Glomerular endothelial cell (primary cell): ENCODE results near the gene NUP153. TPM values are rescaled to one million over a fixed set of nuclear protein-coding genes. Genes with fewer than 3 reads are reported as not detected.

Source experiments
- DNase-seq: peaks from one replicate; pipeline ENCODE4 v3.0.0-alpha.2; 2011; ENCODE audit warnings: low read depth, low spot score; ENCODE audit errors: extremely low read depth
- total RNA-seq: library from RNA; depleted of rRNA; stranded (reverse); fragments of >200 nt; gene quantifications from 2 replicates; pipeline ENCODE4 v1.2.3, GENCODE V29; 2015

Gene NUP153
- total RNA-seq, 1 donor from 2014 or later, result 34.1 TPM

DNA sequence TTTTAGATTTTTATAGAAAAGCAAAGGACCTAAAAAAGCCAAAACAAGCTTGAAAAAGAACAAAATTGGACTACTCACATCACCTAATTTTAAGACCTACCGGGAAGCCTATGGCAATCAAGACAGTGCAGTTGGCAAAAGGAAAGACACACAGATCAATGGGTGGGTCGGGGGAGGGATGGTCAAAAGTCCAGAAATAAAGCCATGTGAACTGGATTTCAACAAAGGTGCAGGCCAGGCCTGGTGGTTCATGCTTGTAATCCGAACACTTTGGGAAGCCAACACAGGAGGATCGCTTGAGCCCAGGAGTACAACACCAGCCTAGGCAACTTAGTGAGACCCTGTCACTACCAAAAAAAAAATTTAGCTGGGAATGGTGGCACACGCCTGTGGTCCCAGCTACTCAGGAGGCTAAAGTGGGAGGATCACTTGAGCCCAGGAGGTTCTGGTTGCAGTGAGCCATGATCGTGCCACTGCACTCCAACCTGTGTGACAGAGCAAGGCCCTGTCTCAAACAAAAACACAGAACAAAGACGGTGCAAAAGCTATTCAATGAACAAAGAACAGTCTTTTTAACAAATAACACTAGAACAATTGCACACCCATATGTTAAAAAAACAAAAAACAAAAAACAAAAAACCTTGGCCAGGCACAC lies 34.5 kb downstream of the NUP153 start:
- no peak for DNase-seq

DNA sequence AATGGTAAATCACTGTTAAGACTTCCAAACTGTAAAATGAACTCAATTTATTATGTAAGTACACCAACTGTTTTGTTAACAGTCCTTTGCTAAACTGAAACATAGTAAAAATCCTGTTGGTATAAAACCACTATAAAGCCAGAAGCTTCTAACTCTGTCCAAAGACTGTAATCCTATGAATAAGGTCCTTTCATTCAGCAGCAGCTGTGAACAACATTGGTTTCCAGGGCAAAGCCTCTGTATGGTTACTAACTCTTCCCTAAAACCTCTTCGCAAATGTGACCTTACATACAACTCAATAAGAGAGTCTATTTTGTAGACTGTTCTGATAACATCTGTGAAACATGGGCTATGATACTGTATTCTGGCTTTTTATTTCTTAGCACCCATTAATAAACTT lies 40.1 kb downstream of the NUP153 start:
- DNase-seq, result no peak

DNA sequence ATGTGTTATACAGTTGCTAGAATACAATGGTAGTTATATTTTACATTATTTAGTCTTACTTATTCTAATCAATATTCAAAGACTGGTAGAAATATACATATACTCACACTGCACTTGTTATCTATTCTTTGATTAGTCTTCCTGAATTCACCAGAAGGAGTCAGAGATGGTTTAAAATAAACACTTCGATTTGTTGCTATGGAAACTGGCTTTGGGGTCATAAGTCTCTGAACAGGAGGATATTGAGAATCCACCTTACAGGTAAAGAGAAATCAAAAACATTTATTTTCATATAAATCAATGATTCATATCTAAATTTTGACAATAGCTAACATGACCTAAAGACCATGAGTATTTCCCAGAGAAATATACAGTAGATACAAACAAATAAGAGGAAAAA lies 41.6 kb downstream of the NUP153 start:
- DNase-seq, result no peak

DNA sequence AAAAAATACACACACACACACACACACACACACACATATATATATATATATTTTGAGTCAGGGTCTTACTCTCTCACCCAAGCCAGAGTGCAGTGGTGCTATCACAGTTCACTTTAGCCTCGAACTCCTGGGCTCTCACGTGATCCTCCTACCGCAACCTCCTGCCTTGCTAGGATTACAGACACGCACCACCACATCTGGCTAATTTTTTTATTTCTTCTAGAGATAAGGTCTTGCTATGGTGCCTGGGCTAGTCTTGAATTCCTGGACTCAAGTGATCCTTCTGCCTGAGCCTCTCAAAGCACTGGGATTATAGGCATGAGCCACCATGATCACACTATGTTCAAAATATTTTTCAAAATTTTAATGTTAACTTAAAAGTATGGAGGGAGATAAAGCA lies 43.5 kb downstream of the NUP153 start:
- no peak for DNase-seq

- no peak for DNase-seq
Observed at GRCh38 chr6:17662585-17662984, 44.1 kb downstream of the NUP153 start.

DNA sequence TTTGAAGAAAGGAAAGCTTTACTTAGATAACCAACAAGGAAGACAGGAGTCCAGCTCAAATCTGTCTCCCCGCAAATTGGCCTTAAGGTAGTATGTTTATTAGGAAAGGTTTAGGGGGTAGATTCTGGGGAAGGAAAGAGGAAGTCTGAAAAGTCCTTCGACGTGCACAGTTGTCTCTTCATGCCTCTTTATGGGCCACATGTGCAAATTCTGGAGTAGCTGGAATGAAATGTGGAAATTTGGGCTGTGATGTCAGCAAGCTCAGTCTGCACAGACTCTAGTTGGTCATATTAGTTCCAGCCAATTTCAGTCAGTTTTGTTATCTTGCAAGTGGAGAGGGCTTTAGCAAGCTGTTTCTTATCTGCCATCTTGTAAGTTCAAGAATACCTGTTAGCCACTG lies 50.1 kb downstream of the NUP153 start:
- DNase-seq, result no peak

DNA sequence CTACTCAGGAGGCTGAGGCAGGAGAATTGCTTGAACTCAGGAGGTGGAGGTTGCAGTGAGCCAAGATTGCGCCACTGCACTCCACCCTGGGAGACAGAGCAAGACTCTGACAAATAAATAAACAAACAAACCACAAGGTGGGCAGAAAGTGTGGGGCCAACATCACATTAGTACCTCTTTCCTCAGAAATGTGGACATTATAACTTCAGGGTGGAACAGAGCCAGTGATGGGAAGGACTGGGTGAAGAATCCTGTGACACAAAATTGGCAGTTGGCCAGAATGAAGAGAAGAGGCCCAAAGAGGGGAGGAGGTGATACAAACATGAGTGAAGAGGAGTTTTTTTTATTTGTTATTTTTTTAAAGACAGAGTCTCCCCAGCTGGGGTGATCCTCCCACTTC lies 50.6 kb downstream of the NUP153 start:
- DNase-seq, result no peak

GRCh38 chr6:17653198-17653882 lies 53.4 kb downstream of the NUP153 start:
- DNase-seq, result no peak

DNA sequence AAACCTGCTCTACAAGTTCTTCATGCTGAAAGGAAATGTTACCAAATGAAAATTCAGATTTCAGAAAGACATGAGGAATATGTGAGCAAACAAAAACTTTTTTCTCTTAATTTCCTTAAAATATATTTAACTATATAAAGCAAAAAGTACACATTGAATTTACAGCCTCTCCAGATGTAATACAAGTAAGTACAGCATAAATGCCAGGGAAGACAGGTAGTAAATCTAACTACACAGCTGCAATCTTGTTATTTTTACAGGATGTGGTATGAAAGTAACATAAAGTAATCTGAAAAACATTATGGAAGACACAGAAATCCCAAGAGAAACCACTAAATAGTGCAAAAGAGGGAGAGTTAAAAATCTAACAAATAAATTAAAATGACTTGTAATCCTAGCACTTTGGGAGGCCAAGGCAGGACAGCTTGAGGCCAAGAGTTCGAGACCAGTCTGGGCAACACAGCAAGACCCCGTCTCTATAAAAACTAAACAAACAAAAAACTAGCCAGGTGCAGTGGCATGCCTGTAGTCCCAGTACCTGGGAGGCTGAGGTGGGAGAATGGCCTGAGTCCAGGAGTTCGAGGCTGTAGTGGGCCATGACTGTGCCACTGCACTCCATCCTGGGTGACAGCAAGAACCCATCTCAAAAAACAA lies 55.9 kb downstream of the NUP153 start:
- DNase-seq, result no peak

- no peak for DNase-seq
Observed at GRCh38 chr6:17648745-17649144, 58.0 kb downstream of the NUP153 start.

DNA sequence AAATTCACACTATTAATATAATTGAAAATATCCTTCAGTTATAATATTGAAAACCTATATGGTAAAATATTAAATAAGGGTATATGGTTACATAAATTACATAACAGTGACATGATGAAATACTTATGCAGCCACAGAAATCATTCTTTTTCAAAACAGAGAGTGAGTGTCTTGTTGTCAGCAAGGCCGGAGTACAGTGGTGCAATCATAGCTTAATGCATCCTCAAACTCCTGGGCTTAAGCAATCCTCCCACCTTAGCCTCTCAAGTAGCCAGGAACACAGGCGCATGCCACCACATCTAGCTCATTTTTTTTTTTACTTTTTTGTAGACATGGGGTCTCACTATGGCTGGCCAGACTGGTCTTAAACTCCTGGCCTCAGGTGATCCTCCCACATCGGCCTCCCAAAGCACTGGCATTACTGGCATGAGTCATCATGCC lies 66.2 kb downstream of the NUP153 start:
- DNase-seq, result no peak

DNA sequence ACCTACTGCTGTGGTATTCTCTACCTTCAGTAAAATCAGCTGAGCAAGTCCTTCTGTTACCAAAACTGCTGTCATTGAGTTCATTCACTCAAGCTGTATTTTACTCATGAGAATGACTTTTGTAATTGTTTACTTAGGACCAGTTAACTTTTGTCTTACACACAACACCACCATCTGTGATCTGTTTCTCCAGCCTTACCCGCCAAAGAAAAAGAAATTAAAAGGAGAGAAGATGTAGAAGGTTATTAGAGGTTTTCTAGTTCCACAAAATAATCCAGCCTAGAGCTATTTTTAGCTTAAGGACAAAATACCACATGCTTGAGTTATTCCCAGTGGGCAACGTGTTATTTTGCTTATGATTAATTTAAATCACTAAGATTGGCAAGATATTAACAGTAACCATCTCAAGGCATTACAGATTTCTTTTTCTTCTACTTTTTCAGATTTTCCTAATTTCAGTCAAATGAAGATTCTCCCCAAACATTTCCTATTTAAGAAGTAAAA lies 68.5 kb downstream of the NUP153 start:
- no peak for DNase-seq

- no peak for DNase-seq
Observed at GRCh38 chr6:17635568-17635967, 71.2 kb downstream of the NUP153 start.

DNA sequence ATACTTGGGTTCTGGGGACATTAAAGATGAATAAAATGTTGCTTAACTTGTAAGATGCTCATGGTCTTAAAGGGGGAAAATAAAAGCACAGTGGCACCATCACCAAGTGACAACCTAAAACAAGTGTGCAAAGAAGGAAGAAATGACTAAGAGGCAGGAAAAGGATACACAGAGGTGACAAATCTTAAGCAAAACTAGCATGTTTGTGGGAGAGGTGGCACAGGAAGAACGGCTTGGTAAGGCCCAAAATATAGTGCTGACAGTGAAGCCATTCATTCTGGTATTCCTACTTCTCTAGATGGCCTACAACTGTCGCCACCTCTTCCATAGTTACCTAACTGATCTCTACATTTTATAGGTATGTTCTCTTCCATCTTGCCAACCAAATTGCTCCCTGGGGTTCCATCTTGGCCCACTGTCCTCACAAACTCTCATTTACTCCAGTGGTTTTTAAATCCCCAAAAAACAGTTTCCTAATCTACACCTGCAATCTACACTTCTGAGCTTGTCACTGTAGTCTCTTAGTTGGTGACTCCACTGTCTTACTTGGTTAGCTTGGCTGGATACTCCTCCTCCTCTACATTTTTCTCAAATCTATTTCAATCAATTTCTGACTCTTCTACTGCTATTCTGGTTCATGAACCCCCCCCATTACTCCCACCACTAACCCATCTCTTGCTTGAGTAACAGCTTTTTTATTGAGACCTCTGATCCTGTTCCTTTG lies 73.1 kb downstream of the NUP153 start:
- DNase-seq, result no peak

DNA sequence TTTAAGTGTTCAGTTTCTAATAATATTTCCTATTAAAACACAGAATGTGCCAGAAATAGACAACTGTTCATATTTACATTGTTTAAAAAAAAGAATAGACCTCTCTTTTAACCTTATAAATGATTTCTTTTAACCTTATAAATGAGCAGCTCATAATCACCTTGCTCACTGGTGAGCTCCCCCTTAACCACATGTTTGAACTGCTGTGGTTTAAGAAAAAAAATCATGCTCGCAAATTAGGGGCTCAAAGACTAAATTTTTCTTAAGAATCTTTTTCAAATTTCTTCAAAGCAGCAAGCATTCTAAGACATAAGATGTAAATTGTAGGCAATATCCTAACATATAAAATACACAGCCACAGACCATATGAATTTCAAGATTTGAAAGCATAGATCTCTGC lies 73.8 kb downstream of the NUP153 start:
- DNase-seq, result no peak

DNA sequence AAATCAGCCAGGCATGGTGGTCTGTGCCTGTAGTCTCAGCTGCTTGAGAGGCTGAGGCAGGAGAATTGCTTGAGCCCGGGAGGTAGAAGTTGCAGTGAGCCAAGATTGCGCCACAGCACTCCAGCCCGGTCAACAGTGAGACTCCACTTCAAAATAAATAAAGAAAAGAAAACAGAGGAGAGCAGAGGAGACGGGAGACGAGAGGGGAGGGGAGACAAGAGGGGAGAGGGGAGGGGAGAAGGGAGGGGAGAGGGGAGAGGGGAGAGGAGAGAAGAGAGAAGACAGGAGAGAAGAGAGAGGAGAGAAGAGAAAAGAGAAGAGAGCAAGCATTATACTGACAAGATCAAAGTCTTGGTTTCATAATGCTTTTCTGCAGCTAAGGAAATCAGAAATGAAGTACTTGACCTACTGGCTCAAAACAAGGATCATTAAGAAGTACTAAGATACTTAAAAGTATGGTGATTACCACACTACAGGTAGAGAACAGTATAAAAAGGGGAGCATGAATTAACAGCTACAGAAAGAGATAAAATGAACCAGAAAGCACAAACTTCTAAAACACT lies 76.1 kb downstream of the NUP153 start:
- no peak for DNase-seq

DNA sequence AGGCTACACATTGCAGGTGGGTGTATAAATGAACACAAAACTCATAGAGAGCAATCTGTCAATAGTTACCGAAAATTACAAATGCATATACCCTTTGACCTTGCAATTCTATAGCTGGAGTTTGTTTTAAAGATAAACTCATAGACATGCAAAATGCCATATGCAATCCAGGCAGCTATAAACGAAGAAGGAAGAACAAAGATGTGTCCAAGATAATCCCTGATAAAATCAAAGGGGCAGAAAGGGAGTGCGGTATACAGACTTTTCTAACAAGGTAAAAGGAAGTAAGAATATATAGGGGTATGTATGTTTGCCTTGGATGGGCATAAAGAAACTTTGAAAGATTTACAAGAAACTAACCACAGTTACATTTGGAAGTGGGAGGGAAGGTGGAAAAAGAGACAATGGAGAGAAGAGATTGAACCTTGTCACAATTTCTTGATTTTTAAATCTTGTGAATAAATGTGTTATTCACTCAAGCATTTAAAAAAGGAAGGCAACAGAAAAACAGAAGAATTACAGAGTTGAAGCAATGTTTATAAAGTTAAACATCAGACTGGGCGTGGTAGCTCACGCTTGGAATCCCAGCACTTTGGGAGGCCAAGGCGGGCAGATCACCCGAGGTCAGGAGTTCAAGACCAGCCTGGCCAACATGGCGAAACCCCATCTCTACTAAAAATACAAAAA lies 76.8 kb downstream of the NUP153 start:
- no peak for DNase-seq

- no peak for DNase-seq
Observed at GRCh38 chr6:17628873-17629272, 77.9 kb downstream of the NUP153 start.

GRCh38 chr6:17624396-17624795 lies 82.3 kb downstream of the NUP153 start:
- no peak for DNase-seq

DNA sequence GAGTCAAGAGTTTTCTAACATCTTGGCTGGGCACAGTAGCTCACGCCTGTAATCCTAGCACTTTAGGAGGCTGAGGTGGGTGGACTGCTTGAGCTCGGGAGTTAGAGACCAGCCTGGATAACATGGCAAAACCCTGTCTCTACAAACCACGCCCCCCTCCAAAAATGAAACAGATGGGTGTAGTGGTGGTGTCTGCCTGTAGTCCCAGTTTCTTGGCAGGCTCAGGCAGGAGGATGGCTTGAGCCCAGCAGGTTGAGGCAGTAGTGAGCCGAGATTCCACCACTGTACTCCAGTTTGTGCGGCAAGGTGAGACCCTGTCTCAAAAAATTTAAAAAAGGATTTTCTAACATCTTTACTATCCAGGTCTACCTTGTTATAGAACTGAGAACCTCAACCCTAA lies 84.6 kb downstream of the NUP153 start:
- DNase-seq, result no peak
